HUES6 (cell line): ENCODE measurements around the gene NSUN4.
"Not testable (repeated sequence)": the region's sequence is repeated elsewhere in the genome, so short reads cannot be mapped to it uniquely, and the experiment has no call there.

ENCODE experiments used
- H3K27ac ChIP-seq: 2 replicates; pipeline ENCODE4 v1.7.0; 2013; ENCODE audit warnings: low read depth, mild to moderate bottlenecking, low read length, inconsistent platforms
- H3K27me3 ChIP-seq: 2 replicates; pipeline ENCODE4 v1.6.1; 2013; ENCODE audit warnings: low read length; ENCODE audit not compliant: control insufficient read depth, insufficient read depth
- H3K36me3 ChIP-seq: 2 replicates; pipeline ENCODE4 v1.6.1; 2013; ENCODE audit warnings: low read length; ENCODE audit not compliant: control insufficient read depth, insufficient read depth
- H3K4me1 ChIP-seq: 2 replicates; pipeline ENCODE4 v1.6.1; 2013; ENCODE audit warnings: low read length; ENCODE audit not compliant: control insufficient read depth, insufficient read depth
- H3K4me3 ChIP-seq: 2 replicates; pipeline ENCODE4 v1.5.1; 2013; ENCODE audit warnings: low read depth, low read length
- H3K9ac ChIP-seq: one replicate; pipeline ENCODE4 v1.6.1; 2013; ENCODE audit warnings: mild to moderate bottlenecking, low read length
- H3K9me3 ChIP-seq: 2 replicates; pipeline ENCODE4 v1.6.1; 2013; ENCODE audit warnings: low read depth, low read length; ENCODE audit not compliant: control insufficient read depth, insufficient read depth

NSUN4 gene

GRCh38 chr1:46306159-46306530, 34.5 kb upstream of the NSUN4 start:
- Histone ChIP-seq H3K27ac (peak overlapping the region; percentile 42; the same call in 1 of the 2 replicates), H3K27me3 (no peaks in the 10 kb centered on the region), H3K4me1 (peaks cover 30% of the 10 kb centered on the region), H3K36me3 (peaks cover 42% of the 10 kb centered on the region), H3K9ac (peak overlapping the region; percentile 19), H3K9me3 (no peaks in the 10 kb centered on the region), H3K4me3 (peak overlapping the region; percentile 45)

- Histone ChIP-seq H3K9ac (no peak overlapping the region), H3K9me3 (no peaks in the 10 kb centered on the region), H3K4me3 (no peak overlapping the region), H3K27ac (peak overlapping the region; percentile 60), H3K36me3 (peaks cover 73% of the 10 kb centered on the region), H3K27me3 (no peaks in the 10 kb centered on the region), H3K4me1 (peaks cover 26% of the 10 kb centered on the region)
Measured at GRCh38 chr1:46309401-46310159, 31.0 kb upstream of the NSUN4 start.

- H3K27me3 ChIP-seq, result no peaks in the 10 kb centered on the region
- H3K4me3 ChIP-seq, result no peak overlapping the region
- peaks cover 26% of the 10 kb centered on the region for H3K4me1 ChIP-seq
- H3K36me3 ChIP-seq, result peaks cover 78% of the 10 kb centered on the region
- no peak overlapping the region for H3K9ac ChIP-seq
- no peaks in the 10 kb centered on the region for H3K9me3 ChIP-seq
- no peak overlapping the region for H3K27ac ChIP-seq
Measured at GRCh38 chr1:46310321-46310720, 30.3 kb upstream of the NSUN4 start.

GRCh38 chr1:46315669-46316403, 24.8 kb upstream of the NSUN4 start:
- Histone ChIP-seq H3K4me1 (no peaks in the 10 kb centered on the region), H3K4me3 (no peak overlapping the region), H3K9ac (no peak overlapping the region), H3K27me3 (no peaks in the 10 kb centered on the region), H3K9me3 (no peaks in the 10 kb centered on the region), H3K27ac (no peak overlapping the region), H3K36me3 (peaks cover 61% of the 10 kb centered on the region)

- Histone ChIP-seq H3K36me3 (peaks cover 48% of the 10 kb centered on the region), H3K9ac (no peak overlapping the region), H3K27ac (no peak overlapping the region)
Measured at GRCh38 chr1:46317323-46317722, 23.3 kb upstream of the NSUN4 start.

GRCh38 chr1:46319301-46319700, 21.3 kb upstream of the NSUN4 start:
- peaks cover 30% of the 10 kb centered on the region for H3K36me3 ChIP-seq
- H3K27ac ChIP-seq, result peak overlapping the region; percentile 46; the same call in 1 of the 2 replicates
- H3K27me3 ChIP-seq, H3K9ac ChIP-seq, H3K4me1 ChIP-seq, H3K4me3 ChIP-seq, H3K9me3 ChIP-seq: not testable (repeated sequence)

More at GRCh38 chr1:46317323-46317722, 23.3 kb upstream of the NSUN4 start:
- Histone ChIP-seq H3K27me3 (no peaks in the 10 kb centered on the region), H3K4me1 (peaks cover 5% of the 10 kb centered on the region; the same call in 1 of the 2 replicates), H3K4me3 (no peak overlapping the region), H3K9me3 (no peaks in the 10 kb centered on the region)

- Histone ChIP-seq H3K36me3 (peaks cover 23% of the 10 kb centered on the region), H3K9ac (peak overlapping the region; percentile 60)
- H3K9me3 ChIP-seq, H3K4me3 ChIP-seq, H3K27me3 ChIP-seq, H3K27ac ChIP-seq, H3K4me1 ChIP-seq: not testable (repeated sequence)
Measured at GRCh38 chr1:46319960-46320914, 20.4 kb upstream of the NSUN4 start.

GRCh38 chr1:46322191-46322590, 18.4 kb upstream of the NSUN4 start:
- not testable (repeated sequence) for H3K27me3 ChIP-seq, H3K9ac ChIP-seq, H3K4me1 ChIP-seq, H3K4me3 ChIP-seq, H3K27ac ChIP-seq, H3K36me3 ChIP-seq, H3K9me3 ChIP-seq

- not testable (repeated sequence) for H3K9me3 ChIP-seq, H3K27ac ChIP-seq, H3K4me3 ChIP-seq, H3K36me3 ChIP-seq, H3K9ac ChIP-seq, H3K27me3 ChIP-seq
- peaks cover 23% of the 10 kb centered on the region for H3K4me1 ChIP-seq
Measured at GRCh38 chr1:46325285-46326076, 15.1 kb upstream of the NSUN4 start.

GRCh38 chr1:46328182-46328581, 12.4 kb upstream of the NSUN4 start:
- peaks cover 27% of the 10 kb centered on the region for H3K4me1 ChIP-seq
- H3K4me3 ChIP-seq, H3K9me3 ChIP-seq, H3K27ac ChIP-seq, H3K27me3 ChIP-seq, H3K36me3 ChIP-seq: not testable (repeated sequence)
- H3K9ac ChIP-seq, result peak overlapping the region; percentile 10
